Sigmoid colon (tissue), 7 donors: ENCODE data around the gene TSPAN16. TPM values are rescaled to one million over a fixed set of nuclear protein-coding genes. Genes with fewer than 3 reads are reported as not detected.
"Not testable (repeated sequence)": the region's sequence is repeated elsewhere in the genome, so short reads cannot be mapped to it uniquely, and the experiment has no call there.

Source experiments
- DNase-seq: peaks from one replicate; pipeline ENCODE4 v3.0.0-alpha.2; 2019
- H3K27ac ChIP-seq, 4 donors: fragments of 200-600 bp; sonication (generic); one replicate each; pipeline ENCODE4 v1.5.1; 2016 to 2019; ENCODE audit warnings: mild to moderate bottlenecking in 1 of 4
- H3K27me3 ChIP-seq, 3 donors: fragments of 200-600 bp; sonication (generic); one replicate each; pipeline ENCODE4 v1.5.1; 2019; ENCODE audit warnings: mild to moderate bottlenecking in 1 of 3
- H3K36me3 ChIP-seq, 4 donors: fragments of 200-600 bp; sonication (generic); one replicate each; pipeline ENCODE4 v1.5.1; 2016 to 2019
- H3K4me1 ChIP-seq, 4 donors: fragments of 200-600 bp; sonication (generic); one replicate each; pipeline ENCODE4 v1.5.1; 2017 to 2019
- H3K4me3 ChIP-seq, 4 donors: fragments of 200-600 bp; sonication (generic); one replicate each; pipeline ENCODE4 v1.5.1; 2017 to 2019; ENCODE audit warnings: mild to moderate bottlenecking in 2 of 4, moderate library complexity in 1 of 4
- H3K9me3 ChIP-seq, 4 donors: fragments of 200-600 bp in 3 of 4; sonication (generic) in 3 of 4; one replicate each; pipeline versions ENCODE4 v1.5.1 to v1.6.1; 2013 to 2019
- CTCF ChIP-seq, 4 experiments: fragments of 450-650 bp in 3 of 4; fragments of 200-600 bp in 1 of 4; IDR thresholded peaks; one replicate each; pipeline ENCODE4 v1.5.1; 2016 to 2019; ENCODE audit warnings: antibody characterized with exemption in 4 of 4, mild to moderate bottlenecking in 3 of 4, moderate library complexity in 2 of 4
- EP300 ChIP-seq, 4 donors: sonication (generic); formaldehyde crosslinking; IDR thresholded peaks; one replicate each; pipeline ENCODE4 v1.6.1; 2017; ENCODE audit warnings: antibody characterized with exemption in 4 of 4
- POLR2A ChIP-seq, 2 donors: fragments of 450-650 bp; IDR thresholded peaks; one replicate each; pipeline ENCODE4 v1.6.1; 2016; ENCODE audit warnings: antibody characterized with exemption in 2 of 2, mild to moderate bottlenecking in 2 of 2, moderate library complexity in 2 of 2
- POLR2AphosphoS5 ChIP-seq, 4 donors: sonication (generic); formaldehyde crosslinking; IDR thresholded peaks; one replicate each; pipeline ENCODE4 v1.6.1; 2017; ENCODE audit warnings: antibody characterized with exemption in 4 of 4
- WGBS, 2 donors: extraction: QIAGEN DNeasy Blood & Tissue Kit; methylation state at CpG; one replicate each; pipeline ENCODE4 v1.1.7; 2013; 5-methylcytosine and 5-hydroxymethylcytosine counted together
- intact Hi-C: fragments of 100-400 bp; cut with DNase I; formaldehyde crosslinking; loops from one replicate; pipeline ENCODE4 v1.15.1; 2023
- polyA plus RNA-seq, 3 donors: library from polyadenylated mRNA; stranded (reverse); fragments of 200-250 nt; gene quantifications; one replicate each; pipeline ENCODE4 v1.2.3, GENCODE V29; 2013
- total RNA-seq, 4 donors: library from RNA; depleted of rRNA; stranded (reverse); fragments of >200 nt; gene quantifications; one replicate each; pipeline ENCODE4 v1.1.0, GENCODE V29; 2016
- donor health status: healthy with polysubstance abuse.
- donor health status: Bipolar disorder and iron deficiency.
- donor health status: healthy.

The TSPAN16 gene
- total and polyA plus RNA-seq, 7 donors, result 0.07 TPM; not detected in 6

GRCh38 chr19:11338121-11338520 is 42.2 kb downstream of the TSPAN16 start:
- H3K27me3 ChIP-seq, result no peaks in the 10 kb centered on the region
- intact Hi-C loops, result loop anchor here (2.0 to 5.0 kb wide), 2 partner anchors 13 to 46 kb away; no protein-coding TSS in a partner anchor
- peaks cover 0 to 23% (median 20%) of the 10 kb centered on the region in 4 donors for H3K4me1 ChIP-seq
- peaks cover 0 to 60% (median 27%) of the 10 kb centered on the region in 4 donors for H3K36me3 ChIP-seq
- no peak for TF ChIP-seq POLR2A (IDR thresholded peaks at IDR 0.05)
- no peak for TF ChIP-seq POLR2AphosphoS5 (IDR thresholded peaks at IDR 0.05)
- TF ChIP-seq EP300 (IDR thresholded peaks at IDR 0.05), result no peak
- TF ChIP-seq CTCF (IDR thresholded peaks at IDR 0.05), result no peak
- WGBS, 2 donors, result 22 to 65% methylated on average over 7 of the region's 7 CpGs
- no peak overlapping the region for H3K4me3 ChIP-seq
- no peaks in the 10 kb centered on the region for H3K9me3 ChIP-seq
- peak overlapping the region; percentile 78 to 90 (median 87) for H3K27ac ChIP-seq
- no peak for DNase-seq

GRCh38 chr19:11338569-11339253 is 42.8 kb downstream of the TSPAN16 start:
- Histone ChIP-seq H3K27me3 (no peaks in the 10 kb centered on the region), H3K36me3 (peaks cover 0 to 54% (median 24%) of the 10 kb centered on the region in 4 donors), H3K9me3 (no peaks in the 10 kb centered on the region), H3K4me1 (peaks cover 0 to 27% (median 24%) of the 10 kb centered on the region in 4 donors), H3K27ac (peak overlapping the region; percentile 78 to 90 (median 87)), H3K4me3 (peak overlapping the region; percentile 77 to 92 (median 82))
- 6 to 28% methylated on average over 21 of the region's 21 CpGs for WGBS, 2 donors
- TF ChIP-seq EP300 (IDR thresholded peaks at IDR 0.05), result no peak
- no peak for TF ChIP-seq CTCF (IDR thresholded peaks at IDR 0.05)
- no peak for TF ChIP-seq POLR2AphosphoS5 (IDR thresholded peaks at IDR 0.05)
- no peak for TF ChIP-seq POLR2A (IDR thresholded peaks at IDR 0.05)
- intact Hi-C loops, result loop anchor here (2.0 to 5.0 kb wide), 2 partner anchors 14 to 46 kb away; no protein-coding TSS in a partner anchor
- DNase-seq, result no peak

- 2 to 6% methylated on average over 53 of the region's 53 CpGs for WGBS, 2 donors
- Histone ChIP-seq H3K27me3 (no peaks in the 10 kb centered on the region), H3K4me3 (peak within 1 kb of the TSS; percentile 77 to 92 (median 82)), H3K36me3 (peaks cover 0 to 46% (median 20%) of the 10 kb centered on the region in 4 donors), H3K4me1 (peaks cover 0 to 35% (median 32%) of the 10 kb centered on the region in 4 donors), H3K27ac (peak within 1 kb of the TSS; percentile 78 to 90 (median 87)), H3K9me3 (no peaks in the 10 kb centered on the region)
- DNase-seq, result peak; percentile 98
- intact Hi-C loops, result loop anchor here (2.0 to 5.0 kb wide), 2 partner anchors 15 to 47 kb away; no protein-coding TSS in a partner anchor
- TF ChIP-seq POLR2A (IDR thresholded peaks at IDR 0.05), result peak in 1 of 2 donors; percentile 75
- peak; percentile 65 to 94 (median 82) for TF ChIP-seq POLR2AphosphoS5 (IDR thresholded peaks at IDR 0.05)
- TF ChIP-seq CTCF (IDR thresholded peaks at IDR 0.05), result no peak
- TF ChIP-seq EP300 (IDR thresholded peaks at IDR 0.05), result no peak
Measured at GRCh38 chr19:11339254-11340098, 43.5 kb downstream of the TSPAN16 start, which contains the start of gene RAB3D. Gene RAB3D, minus strand, starts transcription at chr19:11339657. Its CDS starts 2,258 bp downstream, at chr19:11337399.

- H3K27me3 ChIP-seq, DNase-seq, H3K9me3 ChIP-seq, intact Hi-C loops: not testable (repeated sequence)
- H3K4me3 ChIP-seq, result peak overlapping the region in 3 of 4 donors; percentile 80 to 92 (median 85)
- 72 to 84% methylated on average over 8 of the region's 8 CpGs for WGBS, 2 donors
- H3K36me3 ChIP-seq, result peaks cover 0 to 40% (median 14%) of the 10 kb centered on the region in 4 donors
- peaks cover 0 to 41% (median 38%) of the 10 kb centered on the region in 4 donors for H3K4me1 ChIP-seq
- peak overlapping the region; percentile 78 to 90 (median 87) for H3K27ac ChIP-seq
Measured at GRCh38 chr19:11340099-11340467, 44.1 kb downstream of the TSPAN16 start.
